Stimulated activated CD4-positive, alpha-beta T cell treated with anti-CD3 and anti-CD28 coated beads, TNF-alpha, amount 100 ng/mL, for 24 hours (primary cell): ENCODE measurements around the gene PLA2G15.

Experiments used
- DNase-seq, 3 experiments: peaks; one replicate each; pipeline ENCODE4 v3.0.0-alpha.2; 2020; ENCODE audit warnings: low read depth in 3 of 3

The PLA2G15 gene

DNA sequence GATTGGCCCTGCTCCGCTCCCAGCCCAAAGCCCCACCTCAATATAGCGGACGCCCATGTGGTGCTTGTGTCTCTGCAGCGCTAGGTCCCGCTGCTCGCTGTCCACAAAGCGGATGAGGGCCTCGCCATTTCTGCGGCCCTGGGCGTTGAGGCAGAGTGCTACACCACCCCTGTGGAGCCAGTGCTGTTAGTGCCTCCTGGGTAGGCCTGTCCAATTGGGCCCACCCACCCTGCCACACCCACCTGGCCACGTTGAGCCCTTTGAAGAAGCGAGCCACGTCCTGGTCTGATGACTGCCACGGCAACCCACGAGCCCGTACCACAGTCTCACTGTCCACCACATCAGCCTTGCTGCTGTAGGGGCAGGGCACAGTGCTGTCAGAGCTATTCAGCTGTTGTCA, 12.8 kb upstream of the PLA2G15 start:
- no peak for DNase-seq

DNA sequence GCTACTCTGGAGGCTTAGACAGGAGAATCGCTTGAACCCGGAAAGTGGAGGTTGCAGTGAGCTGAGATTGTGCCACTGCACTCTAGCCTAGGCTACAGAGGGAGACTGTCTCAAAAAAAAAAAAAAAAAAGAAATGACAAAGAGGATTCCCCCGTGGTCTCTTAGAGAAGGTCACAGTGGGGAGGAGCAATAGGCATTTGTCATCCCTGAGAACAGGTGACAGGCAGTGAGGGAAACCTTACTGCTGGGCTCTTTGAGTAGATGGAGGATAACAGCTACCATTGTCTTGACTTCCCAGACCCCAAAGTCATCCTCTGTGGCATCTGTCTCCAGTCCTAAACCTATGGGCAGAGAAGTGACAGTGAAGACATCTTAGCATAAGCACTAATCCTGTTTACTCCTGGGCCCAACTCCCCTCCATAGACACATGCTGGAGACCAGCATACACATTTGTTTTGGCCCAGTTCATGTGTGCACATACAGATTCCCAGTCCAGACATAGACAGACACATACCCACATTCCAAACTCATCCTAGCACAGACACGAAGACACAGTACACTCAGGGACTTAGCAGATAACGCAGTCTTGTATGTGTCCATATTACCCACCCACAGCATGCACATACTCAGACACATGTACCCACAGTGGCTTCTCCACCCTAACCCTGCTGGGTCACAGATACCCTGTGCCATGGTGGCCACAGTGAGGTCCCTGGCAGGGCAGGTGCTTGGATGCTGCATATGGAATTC, 11.9 kb upstream of the PLA2G15 start:
- DNase-seq, result no peak

- no peak for DNase-seq
These were observed 11.4 kb upstream of the PLA2G15 start for GRCh38 chr16:68233835-68234187.

GRCh38 chr16:68234188-68235107, 10.7 kb upstream of the PLA2G15 start:
- no peak for DNase-seq

GRCh38 chr16:68235108-68235886, 9.9 kb upstream of the PLA2G15 start:
- DNase-seq, result no peak

- DNase-seq, result no peak
These were observed 9.4 kb upstream of the PLA2G15 start, which contains the start of gene ESRP2 for GRCh38 chr16:68235887-68236136. Gene ESRP2, minus strand, starts transcription at chr16:68236127. Its CDS starts 82 bp downstream, at chr16:68236045.

- DNase-seq, result peak in 1 of 3 experiments; percentile 38
These were observed 8.9 kb upstream of the PLA2G15 start for GRCh38 chr16:68236137-68236825.

DNA sequence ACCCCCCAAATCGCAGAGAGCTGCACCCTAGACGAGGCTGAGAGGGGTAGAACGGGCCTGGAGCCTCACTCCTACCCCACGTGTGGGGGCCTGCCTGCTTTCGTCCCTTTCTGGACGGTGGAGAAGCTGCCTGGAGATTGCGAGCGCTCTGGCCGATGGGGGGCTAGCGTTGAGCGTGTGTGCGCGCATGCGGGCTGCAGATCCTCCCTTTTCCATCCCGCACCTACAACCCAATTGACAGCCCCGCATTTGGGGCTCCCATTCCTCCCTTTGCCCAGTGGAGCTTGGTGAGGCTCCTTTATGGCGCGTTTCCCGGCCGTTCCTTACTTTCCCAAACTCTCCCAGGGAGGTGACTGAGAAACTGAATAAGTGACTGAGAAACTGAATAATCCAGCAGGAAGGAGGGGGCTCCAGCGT, 8.3 kb upstream of the PLA2G15 start:
- no peak for DNase-seq

- peak; percentile 85 to 94 (median 86) for DNase-seq
These were observed 7.7 kb upstream of the PLA2G15 start for GRCh38 chr16:68237243-68238028.

GRCh38 chr16:68238029-68238345, 7.2 kb upstream of the PLA2G15 start:
- DNase-seq, result peak in 1 of 3 experiments; percentile 32

GRCh38 chr16:68242085-68242484, 3.1 kb upstream of the PLA2G15 start:
- no peak for DNase-seq

DNA sequence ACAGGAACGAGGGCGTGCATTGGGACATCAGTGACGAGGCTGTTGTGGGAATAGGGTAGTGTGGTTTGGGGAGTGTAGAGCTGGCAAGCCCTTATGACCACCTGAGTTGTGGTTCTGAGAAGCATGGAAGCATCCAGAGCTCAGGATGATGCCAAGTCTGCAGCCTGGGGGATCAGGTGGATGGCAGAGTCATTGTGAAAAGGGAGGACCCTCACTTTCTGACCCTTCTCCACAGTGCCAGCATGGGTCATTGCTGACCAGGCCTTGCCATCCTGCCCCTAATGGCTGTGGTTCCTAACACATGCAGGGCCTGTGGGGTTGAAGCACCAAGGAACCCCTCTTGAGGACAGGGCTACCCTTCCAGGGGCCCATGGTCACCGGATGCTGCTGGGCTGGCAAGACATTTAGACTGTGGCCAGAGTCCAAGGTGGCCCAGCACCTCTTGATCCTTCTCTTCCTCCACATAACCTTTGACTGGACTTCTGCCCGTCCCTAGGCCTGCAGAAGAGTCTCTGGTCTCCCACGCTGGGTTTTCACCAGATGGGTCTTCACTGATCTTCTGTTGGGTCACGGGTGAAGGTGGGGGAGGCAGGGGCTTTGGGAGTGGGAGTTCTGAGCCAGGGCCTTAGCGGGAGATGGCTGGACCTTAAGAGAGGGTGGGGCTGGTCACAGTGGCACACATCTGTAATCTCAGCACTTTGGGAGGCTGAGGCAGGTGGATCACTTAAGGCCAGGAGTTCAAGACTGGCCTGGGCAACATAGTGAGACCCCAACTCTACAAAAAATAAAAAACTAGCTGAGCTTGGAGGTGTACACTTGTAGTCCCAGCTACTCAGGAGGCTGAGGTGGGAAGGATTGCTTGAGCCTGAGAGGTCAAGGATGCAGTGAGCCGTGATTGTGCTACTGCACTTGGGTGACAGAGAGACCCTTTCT, 2.0 kb upstream of the PLA2G15 start:
- DNase-seq, result no peak

GRCh38 chr16:68244481-68244902, 681 bp upstream of the PLA2G15 start:
- DNase-seq, result no peak

DNA sequence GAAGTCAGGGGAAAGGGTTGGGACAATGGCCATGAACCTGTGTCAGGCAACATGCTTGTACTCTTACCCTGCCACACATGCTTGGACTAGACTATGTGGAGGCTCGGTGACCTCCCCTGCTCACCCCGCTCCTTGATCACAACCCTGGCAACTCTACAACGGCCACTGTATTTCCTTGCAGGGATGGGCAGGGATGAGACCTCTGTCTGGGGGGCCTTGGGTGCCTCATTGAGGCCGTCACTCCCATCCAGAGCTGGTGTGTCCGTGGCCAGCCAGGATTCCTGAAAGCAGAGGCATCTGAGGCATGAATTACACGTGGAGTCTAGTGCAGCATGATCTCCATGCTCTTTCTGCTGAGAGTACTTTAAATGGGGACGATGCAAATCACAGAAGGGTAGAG, 948 bp downstream of the PLA2G15 start:
- no peak for DNase-seq

GRCh38 chr16:68246666-68247065, 1.5 kb downstream of the PLA2G15 start:
- DNase-seq, result no peak

DNA sequence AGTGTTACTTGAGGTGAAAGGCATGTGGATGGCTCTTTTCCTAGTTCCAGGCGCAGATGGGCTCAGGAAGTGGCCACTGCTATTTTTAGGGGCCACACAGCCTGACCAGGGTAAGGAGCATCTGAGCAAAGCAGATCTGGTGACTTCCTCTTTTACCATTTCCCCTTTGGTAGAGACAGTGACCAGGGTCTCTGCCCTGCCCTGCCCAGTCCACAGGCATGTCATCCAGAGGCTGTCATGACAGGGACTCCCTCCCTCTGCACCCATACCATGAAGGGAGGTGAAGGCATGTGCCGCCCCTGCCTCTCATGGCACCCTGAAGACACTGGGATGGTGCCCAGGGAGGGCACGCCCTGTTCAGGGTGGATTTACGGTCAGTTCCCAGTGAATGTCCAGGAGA, 2.2 kb downstream of the PLA2G15 start:
- DNase-seq, result no peak

DNA sequence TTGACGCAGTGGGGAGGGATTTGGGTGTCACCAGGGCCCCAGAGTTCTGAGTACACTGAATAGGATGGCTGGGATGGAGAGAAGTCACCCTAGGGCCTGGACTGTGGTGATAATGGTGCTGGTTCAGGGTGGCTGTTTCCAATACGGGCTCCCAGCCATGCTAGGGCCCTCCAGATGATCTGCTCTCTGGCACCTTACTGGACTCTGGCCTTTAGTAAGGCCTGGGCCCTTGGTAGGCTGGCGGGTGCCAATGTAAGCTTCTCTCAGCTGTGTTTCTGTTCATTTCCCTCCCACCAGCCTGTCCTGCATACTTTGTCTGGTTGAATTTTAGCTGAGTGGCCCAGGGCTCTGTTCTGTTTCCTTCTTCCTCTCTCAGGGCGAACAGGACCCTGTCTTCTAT, 2.8 kb downstream of the PLA2G15 start:
- DNase-seq, result no peak

- no peak for DNase-seq
These were observed 4.2 kb downstream of the PLA2G15 start for GRCh38 chr16:68249371-68249770.

- no peak for DNase-seq
These were observed 5.8 kb downstream of the PLA2G15 start for GRCh38 chr16:68250951-68251350.

DNA sequence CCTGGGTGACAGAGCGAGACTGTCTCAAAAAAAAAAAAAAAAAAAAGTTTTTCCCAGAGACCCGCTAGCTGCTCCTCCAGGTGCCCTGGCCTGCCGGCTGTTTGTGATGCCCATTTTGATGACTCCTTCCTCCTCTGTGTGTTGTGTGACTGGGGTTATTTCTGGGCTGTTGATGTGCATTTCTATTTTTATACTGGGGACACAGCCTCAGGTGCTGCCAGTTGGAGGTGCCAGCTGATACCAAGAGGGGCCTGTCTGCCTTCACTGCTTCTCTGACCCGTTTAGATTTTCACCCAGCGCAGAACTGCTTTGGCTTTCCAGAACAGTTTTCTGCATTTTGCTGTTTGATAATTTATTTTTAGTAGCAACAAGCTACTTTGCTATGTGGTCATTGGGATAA, 6.7 kb downstream of the PLA2G15 start:
- no peak for DNase-seq
